ENCODE measurements around the gene PORCN. TPM values are rescaled to one million over a fixed set of nuclear protein-coding genes. Genes with fewer than 3 reads are reported as not detected.

PORCN gene
- total and polyA plus RNA-seq, 2 experiments from 2014 or later, result 20.1 to 24.2 TPM

- no peak for TF ChIP-seq CTCF (IDR thresholded peaks at IDR 0.05; ENCODE audit: low read depth, low read length)
- no peaks in the 10 kb centered on the region for H3K4me1 ChIP-seq (ENCODE audit: low read depth)
- no peak overlapping the region for H3K27ac ChIP-seq
- H3K36me3 ChIP-seq, result no peaks in the 10 kb centered on the region
- peaks cover 14% of the 10 kb centered on the region for H3K27me3 ChIP-seq
- no peaks in the 10 kb centered on the region for H3K9me3 ChIP-seq (ENCODE audit: low read depth)
- no peak overlapping the region for H3K4me3 ChIP-seq
- DNase-seq (ENCODE audit: low read depth in 1 of 2, low spot score in 1 of 2), result no peak
Measured at GRCh38 chrX:48473704-48473990, 35.1 kb upstream of the PORCN start.

GRCh38 chrX:48474127-48474526, 34.7 kb upstream of the PORCN start:
- no peak overlapping the region for H3K4me3 ChIP-seq
- no peaks in the 10 kb centered on the region for H3K4me1 ChIP-seq (ENCODE audit: low read depth)
- TF ChIP-seq CTCF (IDR thresholded peaks at IDR 0.05; ENCODE audit: low read depth, low read length), result peak; percentile 28
- no peaks in the 10 kb centered on the region for H3K9me3 ChIP-seq (ENCODE audit: low read depth)
- H3K27ac ChIP-seq, result no peak overlapping the region
- DNase-seq (ENCODE audit: low read depth in 1 of 2, low spot score in 1 of 2), result no peak
- H3K27me3 ChIP-seq, result peaks cover 9% of the 10 kb centered on the region
- H3K36me3 ChIP-seq, result no peaks in the 10 kb centered on the region

- Histone ChIP-seq H3K36me3 (no peaks in the 10 kb centered on the region), H3K27me3 (peaks cover 5% of the 10 kb centered on the region), H3K9me3 (ENCODE audit: low read depth) (no peaks in the 10 kb centered on the region), H3K4me1 (ENCODE audit: low read depth) (no peaks in the 10 kb centered on the region), H3K4me3 (no peak overlapping the region), H3K27ac (no peak overlapping the region)
- no peak for TF ChIP-seq CTCF (IDR thresholded peaks at IDR 0.05; ENCODE audit: low read depth, low read length)
- DNase-seq (ENCODE audit: low read depth in 1 of 2, low spot score in 1 of 2), result no peak
Measured at GRCh38 chrX:48474581-48474980, 34.2 kb upstream of the PORCN start.

GRCh38 chrX:48475296-48475695, 33.5 kb upstream of the PORCN start:
- H3K4me1 ChIP-seq (ENCODE audit: low read depth), result no peaks in the 10 kb centered on the region
- peak overlapping the region; percentile 74 for H3K4me3 ChIP-seq
- DNase-seq (ENCODE audit: low read depth in 1 of 2, low spot score in 1 of 2), result no peak
- H3K36me3 ChIP-seq, result no peaks in the 10 kb centered on the region
- H3K27me3 ChIP-seq, result no peaks in the 10 kb centered on the region
- TF ChIP-seq CTCF (IDR thresholded peaks at IDR 0.05; ENCODE audit: low read depth, low read length), result no peak
- no peaks in the 10 kb centered on the region for H3K9me3 ChIP-seq (ENCODE audit: low read depth)
- no peak overlapping the region for H3K27ac ChIP-seq

GRCh38 chrX:48475774-48476577, 32.8 kb upstream of the PORCN start, which contains the start of gene FTSJ1:
FTSJ1 (plus strand) TSS chrX:48476199; CDS start chrX:48478048, 1,849 bp downstream.
- no peak for TF ChIP-seq CTCF (IDR thresholded peaks at IDR 0.05; ENCODE audit: low read depth, low read length)
- H3K27ac ChIP-seq, result peak within 1 kb of the TSS; percentile 21
- H3K36me3 ChIP-seq, result no peaks in the 10 kb centered on the region
- no peaks in the 10 kb centered on the region for H3K27me3 ChIP-seq
- H3K4me3 ChIP-seq, result peak within 1 kb of the TSS; percentile 74
- H3K9me3 ChIP-seq (ENCODE audit: low read depth), result no peaks in the 10 kb centered on the region
- H3K4me1 ChIP-seq (ENCODE audit: low read depth), result no peaks in the 10 kb centered on the region
- peak; percentile 70 to 95 for DNase-seq (ENCODE audit: low read depth in 1 of 2, low spot score in 1 of 2)
